ENCODE measurements around the gene ATP10D. TPM values are rescaled to one million over a fixed set of nuclear protein-coding genes. Genes with fewer than 3 reads are reported as not detected.

The ATP10D gene
- total RNA-seq, 1 experiment from 2014 or later, result 3.8 TPM

DNA sequence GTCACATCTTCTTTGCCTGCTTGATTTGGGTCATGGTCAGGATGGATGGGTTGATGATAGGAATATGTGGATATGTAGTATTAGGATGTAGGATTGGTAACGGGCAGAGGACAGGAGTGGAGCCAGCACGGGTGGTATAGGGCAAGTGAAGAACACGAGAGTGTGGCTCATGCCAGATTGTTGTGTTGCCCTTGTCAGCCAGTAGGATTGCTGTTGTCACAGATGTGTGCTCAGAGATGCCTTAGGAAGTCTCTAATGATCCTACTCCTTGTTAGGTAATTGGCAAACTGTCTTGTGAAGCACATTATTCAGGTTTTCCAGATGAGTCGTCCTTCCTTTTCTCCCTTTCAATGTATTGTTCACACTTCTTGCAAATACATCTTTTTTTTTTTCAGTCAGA is 5.5 kb downstream of the ATP10D start:
- no peak overlapping the region for H3K14ac ChIP-seq (ENCODE audit: insufficient read depth, low read length)
- no peaks in the 10 kb centered on the region for H3K9me3 ChIP-seq (ENCODE audit: control insufficient read depth, low read depth, low read length)
- no peak overlapping the region for H2BK12ac ChIP-seq (ENCODE audit: insufficient read length, low read depth, low read length)
- no peaks in the 10 kb centered on the region for H4K20me1 ChIP-seq (ENCODE audit: control insufficient read depth, insufficient read depth, insufficient read length)
- H3K79me2 ChIP-seq (ENCODE audit: insufficient read depth, low read length), result no peaks in the 10 kb centered on the region
- no peak overlapping the region for H4K5ac ChIP-seq (ENCODE audit: insufficient read length, low read depth, low read length)
- no peak overlapping the region for H2BK120ac ChIP-seq (ENCODE audit: low read depth, low read length, poor library complexity, severe bottlenecking)
- H3K4me1 ChIP-seq (ENCODE audit: insufficient read depth, low read length), result no peaks in the 10 kb centered on the region
- H4K91ac ChIP-seq (ENCODE audit: insufficient read length, low read depth, low read length), result no peak overlapping the region
- no peak overlapping the region for H2BK5ac ChIP-seq (ENCODE audit: insufficient read length, low read length)
- H2BK15ac ChIP-seq (ENCODE audit: low read depth, low read length), result no peak overlapping the region
- no peaks in the 10 kb centered on the region for H3K36me3 Mint-ChIP-seq (ENCODE audit: insufficient read depth in 1 of 3, low read depth in 3 of 3)
- DNase-seq, result peak; percentile 53
- H2AFZ ChIP-seq (ENCODE audit: low read length), result no peak overlapping the region
- TF ChIP-seq, protein P1, sequence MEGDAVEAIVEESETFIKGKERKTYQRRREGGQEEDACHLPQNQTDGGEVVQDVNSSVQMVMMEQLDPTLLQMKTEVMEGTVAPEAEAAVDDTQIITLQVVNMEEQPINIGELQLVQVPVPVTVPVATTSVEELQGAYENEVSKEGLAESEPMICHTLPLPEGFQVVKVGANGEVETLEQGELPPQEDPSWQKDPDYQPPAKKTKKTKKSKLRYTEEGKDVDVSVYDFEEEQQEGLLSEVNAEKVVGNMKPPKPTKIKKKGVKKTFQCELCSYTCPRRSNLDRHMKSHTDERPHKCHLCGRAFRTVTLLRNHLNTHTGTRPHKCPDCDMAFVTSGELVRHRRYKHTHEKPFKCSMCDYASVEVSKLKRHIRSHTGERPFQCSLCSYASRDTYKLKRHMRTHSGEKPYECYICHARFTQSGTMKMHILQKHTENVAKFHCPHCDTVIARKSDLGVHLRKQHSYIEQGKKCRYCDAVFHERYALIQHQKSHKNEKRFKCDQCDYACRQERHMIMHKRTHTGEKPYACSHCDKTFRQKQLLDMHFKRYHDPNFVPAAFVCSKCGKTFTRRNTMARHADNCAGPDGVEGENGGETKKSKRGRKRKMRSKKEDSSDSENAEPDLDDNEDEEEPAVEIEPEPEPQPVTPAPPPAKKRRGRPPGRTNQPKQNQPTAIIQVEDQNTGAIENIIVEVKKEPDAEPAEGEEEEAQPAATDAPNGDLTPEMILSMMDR (conservative IDR thresholded peaks at IDR 0.05), result peak; percentile 69
- no peak overlapping the region for H4K8ac ChIP-seq (replicated peaks; ENCODE audit: insufficient read length, low read depth, low read length)
- H3K23me2 ChIP-seq (ENCODE audit: insufficient read length, low read depth, low read length, poor library complexity, severe bottlenecking), result peaks cover 4% of the 10 kb centered on the region
- no peak overlapping the region for H3K4me2 ChIP-seq (ENCODE audit: insufficient read depth, insufficient read length, low read length)
- H3K56ac ChIP-seq (ENCODE audit: insufficient read length, low read depth, low read length), result no peak overlapping the region
- no peak overlapping the region for H3K9ac ChIP-seq (ENCODE audit: extremely low read depth, insufficient read length, low read length)
- no peak overlapping the region for H3K23ac ChIP-seq (ENCODE audit: insufficient read length, low read depth, low read length)
- no peak overlapping the region for H3T11ph ChIP-seq (ENCODE audit: low read length)
- no peaks in the 10 kb centered on the region for H3K27me3 ChIP-seq (ENCODE audit: insufficient read depth, low read length)
- H2AK5ac ChIP-seq (ENCODE audit: insufficient read length, low read length), result no peak overlapping the region
- no peak overlapping the region for H3K18ac ChIP-seq (ENCODE audit: insufficient read length, low read depth, low read length)
- WGBS (ENCODE audit: extremely low coverage, insufficient read length, low lambda C conversion rate), result 100% methylated on average over 1 of the region's 4 CpGs
- no peak overlapping the region for H3K27ac Mint-ChIP-seq
- H3K27ac ChIP-seq (ENCODE audit: insufficient read length, low read depth, low read length), result no peak overlapping the region
- H3K4me3 Mint-ChIP-seq, result no peak overlapping the region
- no peaks in the 10 kb centered on the region for H3K79me1 ChIP-seq (ENCODE audit: insufficient read depth, low read depth, low read length, poor library complexity, severe bottlenecking)
- peaks cover 0 to 6% of the 10 kb centered on the region in 2 experiments; a peak in 2 of 5 replicates for H3K9me3 Mint-ChIP-seq
- H3K27me3 Mint-ChIP-seq (ENCODE audit: low read depth), result peaks cover 7% of the 10 kb centered on the region
- H3K4ac ChIP-seq (ENCODE audit: low read depth, low read length), result no peak overlapping the region
- H2BK20ac ChIP-seq (ENCODE audit: low read depth, low read length, poor library complexity, severe bottlenecking), result no peak overlapping the region
- peaks cover 10 to 13% of the 10 kb centered on the region in 2 experiments for H3K4me1 Mint-ChIP-seq
